DMS79 treated with DMSO at 0.1 percent for 48 hours (cell line): ENCODE data around the gene NEK1.
"Not testable (repeated sequence)": the region's sequence is repeated elsewhere in the genome, so short reads cannot be mapped to it uniquely, and the experiment has no call there.

ENCODE experiments used
- DNase-seq: peaks from one replicate; lab custom pipeline; 2025; lab: John Stamatoyannopoulos, UW

The NEK1 gene

GRCh38 chr4:169626331-169627282 lies 14.2 kb upstream of the NEK1 start:
- no peak for DNase-seq

GRCh38 chr4:169625886-169626285 lies 13.5 kb upstream of the NEK1 start:
- DNase-seq = no peak

- DNase-seq = not testable (repeated sequence)
Measured at GRCh38 chr4:169624012-169624411, 11.6 kb upstream of the NEK1 start.

- no peak for DNase-seq
Measured at GRCh38 chr4:169622566-169622965, 10.2 kb upstream of the NEK1 start.

GRCh38 chr4:169621731-169622492 lies 9.5 kb upstream of the NEK1 start:
- no peak for DNase-seq

GRCh38 chr4:169620880-169621248 lies 8.5 kb upstream of the NEK1 start:
- DNase-seq = no peak

- DNase-seq = peak; percentile 70
Measured at GRCh38 chr4:169619958-169620879, 7.8 kb upstream of the NEK1 start, which contains the start of gene CLCN3. Gene CLCN3 (plus strand): TSS chr4:169620578. CDS start chr4:169635929, 15,351 bp downstream.

- peak; percentile 17 for DNase-seq
Measured at GRCh38 chr4:169619518-169619957, 7.2 kb upstream of the NEK1 start.

- no peak for DNase-seq
Measured at GRCh38 chr4:169618986-169619385, 6.6 kb upstream of the NEK1 start.

GRCh38 chr4:169618286-169618685 lies 5.9 kb upstream of the NEK1 start:
- no peak for DNase-seq

GRCh38 chr4:169617306-169617705 lies 4.9 kb upstream of the NEK1 start:
- no peak for DNase-seq

GRCh38 chr4:169616846-169617245 lies 4.5 kb upstream of the NEK1 start:
- DNase-seq = no peak

- DNase-seq = no peak
Measured at GRCh38 chr4:169615467-169616106, 3.2 kb upstream of the NEK1 start.

- DNase-seq = peak; percentile 35
Measured at GRCh38 chr4:169612871-169613859, 782 bp upstream of the NEK1 start.

- DNase-seq = no peak
Measured at GRCh38 chr4:169611157-169611556, 1.2 kb downstream of the NEK1 start.

- no peak for DNase-seq
Measured at GRCh38 chr4:169604903-169605331, 7.5 kb downstream of the NEK1 start.

GRCh38 chr4:169604131-169604900 lies 8.1 kb downstream of the NEK1 start:
- DNase-seq = no peak

GRCh38 chr4:169603312-169603711 lies 9.1 kb downstream of the NEK1 start:
- no peak for DNase-seq
